HEK293 (cell line): ENCODE measurements around the gene ANKRD34B.

Source experiments
- CTCF ChIA-PET: fragments of 350-600 bp; formaldehyde crosslinking; extraction: SDS; loops from one replicate; lab custom pipeline; 2021; ENCODE audit warnings: antibody characterized with exemption; lab: Yijun Ruan, JAX
- POLR2A ChIA-PET: fragments of 300-600 bp; formaldehyde crosslinking; extraction: SDS; loops from one replicate; lab custom pipeline; 2020; ENCODE audit warnings: antibody characterized with exemption, inconsistent platforms; lab: Yijun Ruan, JAX
- H3K27ac ChIP-seq: fragments of 200-500 bp; sonication (Bioruptor generic); 2 replicates; pipeline ENCODE4 v1.5.1; 2014; ENCODE audit warnings: low read depth, low read length, control low read depth, inconsistent platforms; ENCODE audit errors: extremely low read depth
- H3K36me3 ChIP-seq, 2 experiments: fragments of 200-500 bp in 1 of 2; sonication (Bioruptor generic) in 1 of 2; 1 replicate in 1 of 2; 2 replicates in 1 of 2; pipeline ENCODE4 v1.5.1; 2014 to 2017; ENCODE audit warnings: inconsistent platforms in 2 of 2, low read length in 2 of 2; ENCODE audit not compliant: control insufficient read depth in 2 of 2, insufficient read depth in 1 of 2
- H3K4me1 ChIP-seq: fragments of 200-500 bp; sonication (Bioruptor generic); 2 replicates; pipeline ENCODE4 v1.5.1; 2014; ENCODE audit warnings: mild to moderate bottlenecking, low read length, inconsistent platforms; ENCODE audit not compliant: control insufficient read depth, insufficient read depth
- H3K4me3 ChIP-seq: 2 replicates; pipeline ENCODE4 v1.5.1; 2011; ENCODE audit warnings: low read depth, mild to moderate bottlenecking, control low read depth, low read length, moderate library complexity
- H3K9me3 ChIP-seq: fragments of 200-500 bp; sonication (Bioruptor generic); 2 replicates; pipeline ENCODE4 v1.5.1; 2014; ENCODE audit warnings: low read depth, low read length, inconsistent platforms; ENCODE audit not compliant: control insufficient read depth, insufficient read depth
- HOXD13 ChIP-seq: sonication (generic); formaldehyde crosslinking; IDR thresholded peaks from 2 replicates; pipeline ENCODE4 v1.8.0; 2022; ENCODE audit warnings: missing genetic modification reagents, borderline replicate concordance
- KLF8 ChIP-seq: fragments of 450-650 bp; formaldehyde crosslinking; IDR thresholded peaks from 2 replicates; pipeline ENCODE4 v1.5.1; 2016; ENCODE audit warnings: missing biosample characterization, missing genetic modification characterization
- SCRT1 ChIP-seq: fragments of 450-650 bp; formaldehyde crosslinking; IDR thresholded peaks from 2 replicates; pipeline ENCODE4 v1.5.1; 2016; ENCODE audit warnings: missing biosample characterization, missing genetic modification characterization, borderline replicate concordance
- TSHZ1 ChIP-seq: fragments of 450-650 bp; formaldehyde crosslinking; IDR thresholded peaks from 2 replicates; pipeline ENCODE4 v1.5.1; 2016; ENCODE audit warnings: missing biosample characterization, missing genetic modification characterization, borderline replicate concordance
- YY2 ChIP-seq: fragments of 450-650 bp; formaldehyde crosslinking; IDR thresholded peaks from 2 replicates; pipeline ENCODE4 v1.5.1; 2016; ENCODE audit warnings: missing biosample characterization, missing genetic modification characterization
- ZFP3 ChIP-seq: fragments of 450-650 bp; formaldehyde crosslinking; IDR thresholded peaks from 2 replicates; pipeline ENCODE4 v1.5.1; 2016; ENCODE audit warnings: low read depth, missing biosample characterization, missing genetic modification characterization
- ZNF132 ChIP-seq: fragments of 450-650 bp; formaldehyde crosslinking; IDR thresholded peaks from 2 replicates; pipeline ENCODE4 v1.5.1; 2017; ENCODE audit warnings: missing biosample characterization, missing genetic modification characterization, borderline replicate concordance
- ZNF133 ChIP-seq: fragments of 450-650 bp; formaldehyde crosslinking; IDR thresholded peaks from 2 replicates; pipeline ENCODE4 v1.5.1; 2016; ENCODE audit warnings: missing biosample characterization, missing genetic modification characterization
- ZNF146 ChIP-seq: fragments of 450-650 bp; formaldehyde crosslinking; IDR thresholded peaks from 2 replicates; pipeline ENCODE4 v1.5.1; 2016; ENCODE audit warnings: missing biosample characterization, missing genetic modification characterization
- ZNF221 ChIP-seq: fragments of 450-650 bp; formaldehyde crosslinking; IDR thresholded peaks from 2 replicates; pipeline ENCODE4 v1.5.1; 2017; ENCODE audit warnings: missing biosample characterization, missing genetic modification characterization, borderline replicate concordance
- ZNF239 ChIP-seq: fragments of 450-650 bp; formaldehyde crosslinking; IDR thresholded peaks from 2 replicates; pipeline ENCODE4 v1.5.1; 2016; ENCODE audit warnings: missing biosample characterization, missing genetic modification characterization
- ZNF248 ChIP-seq: fragments of 450-650 bp; formaldehyde crosslinking; IDR thresholded peaks from 2 replicates; pipeline ENCODE4 v1.5.1; 2017; ENCODE audit warnings: missing biosample characterization, missing genetic modification characterization
- ZNF280C ChIP-seq: fragments of 450-650 bp; formaldehyde crosslinking; IDR thresholded peaks from 2 replicates; pipeline ENCODE4 v1.5.1; 2016; ENCODE audit warnings: missing biosample characterization, missing genetic modification characterization
- ZNF280D ChIP-seq: fragments of 450-650 bp; formaldehyde crosslinking; IDR thresholded peaks from 2 replicates; pipeline ENCODE4 v1.5.1; 2016; ENCODE audit warnings: missing biosample characterization, missing genetic modification characterization
- ZNF302 ChIP-seq: fragments of 450-650 bp; formaldehyde crosslinking; IDR thresholded peaks from 2 replicates; pipeline ENCODE4 v1.5.1; 2016; ENCODE audit warnings: missing biosample characterization, missing genetic modification characterization, low read depth
- ZNF341 ChIP-seq: fragments of 450-650 bp; formaldehyde crosslinking; IDR thresholded peaks from 2 replicates; pipeline ENCODE4; 2016; ENCODE audit warnings: low read depth, missing biosample characterization, missing genetic modification characterization
- ZNF416 ChIP-seq: fragments of 450-650 bp; formaldehyde crosslinking; IDR thresholded peaks from 2 replicates; pipeline ENCODE4 v1.5.1; 2016; ENCODE audit warnings: missing biosample characterization, missing genetic modification characterization
- ZNF529 ChIP-seq: fragments of 450-650 bp; formaldehyde crosslinking; IDR thresholded peaks from 2 replicates; pipeline ENCODE4 v1.5.1; 2017; ENCODE audit warnings: missing genetic modification characterization, missing biosample characterization; ENCODE audit not compliant: insufficient replicate concordance
- ZNF549 ChIP-seq: fragments of 450-650 bp; IDR thresholded peaks from 2 replicates; pipeline ENCODE4 v1.5.1; 2018; ENCODE audit warnings: missing biosample characterization, missing genetic modification characterization, mild to moderate bottlenecking, inconsistent platforms, moderate library complexity
- ZNF561 ChIP-seq: fragments of 450-650 bp; IDR thresholded peaks from 2 replicates; pipeline ENCODE4 v1.5.1; 2018; ENCODE audit warnings: missing biosample characterization, missing genetic modification characterization, borderline replicate concordance
- ZNF654 ChIP-seq: fragments of 450-650 bp; formaldehyde crosslinking; IDR thresholded peaks from 2 replicates; pipeline ENCODE4 v1.5.1; 2016; ENCODE audit warnings: low read depth, missing biosample characterization, missing genetic modification characterization
- ZNF704 ChIP-seq: fragments of 450-650 bp; formaldehyde crosslinking; IDR thresholded peaks from 2 replicates; pipeline ENCODE4 v1.5.1; 2016; ENCODE audit warnings: missing biosample characterization, missing genetic modification characterization
- ZNF777 ChIP-seq: fragments of 450-650 bp; formaldehyde crosslinking; IDR thresholded peaks from 2 replicates; pipeline ENCODE4 v1.5.1; 2017; ENCODE audit warnings: missing biosample characterization, missing genetic modification characterization, borderline replicate concordance
- ZSCAN30 ChIP-seq: fragments of 450-650 bp; IDR thresholded peaks from 2 replicates; pipeline ENCODE4 v1.5.1; 2018; ENCODE audit warnings: missing biosample characterization, mild to moderate bottlenecking, missing genetic modification characterization, moderate library complexity
- TF ChIP-seq, protein P1 (sequence below): fragments of 450-650 bp; formaldehyde crosslinking; IDR thresholded peaks from 2 replicates; pipeline ENCODE4 v1.5.1; 2016; ENCODE audit warnings: missing biosample characterization, missing genetic modification characterization

ANKRD34B gene

GRCh38 chr5:80600943-80601693 is 31.0 kb upstream of the ANKRD34B start (continued):
- TF ChIP-seq ZNF280D (no peak), ZNF561 (tag by site-specific recombination) (no peak), ZNF221 (no peak), ZFP3 (no peak), TSHZ1 (tag by site-specific recombination) (no peak), ZNF248 (tag by site-specific recombination) (no peak), ZNF341 (tag by site-specific recombination) (no peak), ZNF239 (tag by site-specific recombination) (no peak), ZNF133 (tag by site-specific recombination) (no peak), ZNF549 (tag by site-specific recombination) (no peak), ZNF146 (tag by site-specific recombination) (no peak)

- POLR2A ChIA-PET: no interaction called here
- CTCF ChIA-PET: no interaction called here
- no peak overlapping the region for H3K4me3 ChIP-seq
- TF ChIP-seq ZNF132 (tag by site-specific recombination) (no peak), KLF8 (tag by site-specific recombination) (no peak), ZNF654 (tag by site-specific recombination) (no peak), SCRT1 (tag by site-specific recombination) (no peak), ZNF280C (tag by site-specific recombination) (no peak), HOXD13 (CRISPR knock-in tag) (no peak), ZNF416 (tag by site-specific recombination) (no peak), ZSCAN30 (tag by site-specific recombination) (no peak), ZNF704 (no peak), ZNF529 (tag by site-specific recombination) (no peak), YY2 (no peak), ZNF777 (tag by site-specific recombination) (no peak), ZNF302 (tag by site-specific recombination) (no peak)
- TF ChIP-seq, protein P1, sequence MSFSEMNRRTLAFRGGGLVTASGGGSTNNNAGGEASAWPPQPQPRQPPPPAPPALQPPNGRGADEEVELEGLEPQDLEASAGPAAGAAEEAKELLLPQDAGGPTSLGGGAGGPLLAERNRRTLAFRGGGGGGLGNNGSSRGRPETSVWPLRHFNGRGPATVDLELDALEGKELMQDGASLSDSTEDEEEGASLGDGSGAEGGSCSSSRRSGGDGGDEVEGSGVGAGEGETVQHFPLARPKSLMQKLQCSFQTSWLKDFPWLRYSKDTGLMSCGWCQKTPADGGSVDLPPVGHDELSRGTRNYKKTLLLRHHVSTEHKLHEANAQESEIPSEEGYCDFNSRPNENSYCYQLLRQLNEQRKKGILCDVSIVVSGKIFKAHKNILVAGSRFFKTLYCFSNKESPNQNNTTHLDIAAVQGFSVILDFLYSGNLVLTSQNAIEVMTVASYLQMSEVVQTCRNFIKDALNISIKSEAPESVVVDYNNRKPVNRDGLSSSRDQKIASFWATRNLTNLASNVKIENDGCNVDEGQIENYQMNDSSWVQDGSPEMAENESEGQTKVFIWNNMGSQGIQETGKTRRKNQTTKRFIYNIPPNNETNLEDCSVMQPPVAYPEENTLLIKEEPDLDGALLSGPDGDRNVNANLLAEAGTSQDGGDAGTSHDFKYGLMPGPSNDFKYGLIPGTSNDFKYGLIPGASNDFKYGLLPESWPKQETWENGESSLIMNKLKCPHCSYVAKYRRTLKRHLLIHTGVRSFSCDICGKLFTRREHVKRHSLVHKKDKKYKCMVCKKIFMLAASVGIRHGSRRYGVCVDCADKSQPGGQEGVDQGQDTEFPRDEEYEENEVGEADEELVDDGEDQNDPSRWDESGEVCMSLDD (tag by site-specific recombination): no peak
These were observed 27.4 kb upstream of the ANKRD34B start for GRCh38 chr5:80597500-80597899.

More at GRCh38 chr5:80597500-80597899, 27.4 kb upstream of the ANKRD34B start:
- no peaks in the 10 kb centered on the region for H3K36me3 ChIP-seq
- H3K9me3 ChIP-seq: no peaks in the 10 kb centered on the region
- no peak overlapping the region for H3K27ac ChIP-seq
- H3K4me1 ChIP-seq: no peaks in the 10 kb centered on the region
